HepG2 (cell line): ENCODE data around the gene POU2AF3. TPM values are rescaled to one million over a fixed set of nuclear protein-coding genes. Genes with fewer than 3 reads are reported as not detected.
A peak's percentile ranks its signal among the peaks of the same experiment; 100 is the strongest.

Experiments
- ETV5 ChIP-seq: IDR thresholded peaks from 2 replicates; pipeline ENCODE4 v1.6.1; 2018; ENCODE audit warnings: missing biosample characterization, missing genetic modification reagents, inconsistent platforms, borderline replicate concordance
- FOXJ3 ChIP-seq: sonication (generic); formaldehyde crosslinking; IDR thresholded peaks from 2 replicates; pipeline ENCODE4 v1.4.0; 2020; ENCODE audit warnings: missing genetic modification reagents, mild to moderate bottlenecking, borderline replicate concordance
- PLRG1 ChIP-seq: fragments of 450-650 bp; conservative IDR thresholded peaks from 2 replicates; pipeline ENCODE4 v1.6.1; 2016
- RAD21 ChIP-seq: fragments of 450-650 bp; formaldehyde crosslinking; IDR thresholded peaks from 2 replicates; pipeline ENCODE4 v1.5.0; 2020; ENCODE audit warnings: mild to moderate bottlenecking
- RFX5 ChIP-seq: IDR thresholded peaks from 2 replicates; pipeline ENCODE4 v1.6.1; 2011; ENCODE audit warnings: low read depth, low read length, improper control_type of control experiment
- SMARCE1 ChIP-seq: fragments of 450-650 bp; IDR thresholded peaks from 2 replicates; pipeline ENCODE4 v1.6.1; 2017; ENCODE audit warnings: borderline replicate concordance
- ZNF333 ChIP-seq: sonication (generic); formaldehyde crosslinking; IDR thresholded peaks from 2 replicates; pipeline ENCODE4 v1.4.0; 2020; ENCODE audit warnings: mild to moderate bottlenecking, missing genetic modification reagents, borderline replicate concordance
- polyA plus RNA-seq, 8 experiments: library from polyadenylated mRNA; depleted of rRNA in 3 of 8; stranded (reverse) in 7 of 8; unstranded in 1 of 8; fragments of >200 nt; fragmentation: Illumina TruSeq in 4 of 8; extraction: Trizol in 4 of 8; gene quantifications; 2 replicates each; pipeline versions ENCODE4 v1.2.1 to v1.2.3, GENCODE V29; 2011 to 2016; ENCODE audit warnings: low read depth in 4 of 8, missing spikeins in 1 of 8, mixed read lengths in 1 of 8; ENCODE audit not compliant: insufficient read depth in 1 of 8
- total RNA-seq, 5 experiments: library from RNA; depleted of rRNA; stranded (reverse); fragments of >200 nt; fragmentation: Illumina TruSeq; extraction: Trizol; gene quantifications; 2 replicates each; pipeline ENCODE4 v1.2.3, GENCODE V29; 2016; ENCODE audit warnings: low read depth in 1 of 5
- TF ChIP-seq, protein P1 (sequence below): sonication (generic); formaldehyde crosslinking; IDR thresholded peaks from 2 replicates; pipeline ENCODE4 v1.9.0; 2021; ENCODE audit warnings: mild to moderate bottlenecking, missing genetic modification reagents
- TF ChIP-seq, protein P2 (sequence below): sonication (generic); formaldehyde crosslinking; IDR thresholded peaks from 2 replicates; pipeline ENCODE4 v1.9.0; 2021; ENCODE audit warnings: missing genetic modification reagents, mild to moderate bottlenecking, borderline replicate concordance
- TF ChIP-seq, protein P3 (sequence below): sonication (generic); formaldehyde crosslinking; IDR thresholded peaks from 2 replicates; pipeline ENCODE4 v1.5.1; 2020; ENCODE audit warnings: mild to moderate bottlenecking, moderate library complexity, missing genetic modification reagents
- TF ChIP-seq, protein P4 (sequence below): sonication (generic); formaldehyde crosslinking; IDR thresholded peaks from 2 replicates; pipeline ENCODE4 v1.4.0; 2020; ENCODE audit warnings: missing genetic modification reagents
- TF ChIP-seq, protein P5 (sequence below): sonication (generic); formaldehyde crosslinking; conservative IDR thresholded peaks from 2 replicates; pipeline ENCODE4 v1.4.0; 2020; ENCODE audit warnings: mild to moderate bottlenecking, missing genetic modification reagents, moderate library complexity

POU2AF3 gene
- total and polyA plus RNA-seq, 2 of the 13 experiments (the other 11 are each of a cell fraction or from before 2014, with no cell fraction given): 7.8 to 71.2 TPM

DNA sequence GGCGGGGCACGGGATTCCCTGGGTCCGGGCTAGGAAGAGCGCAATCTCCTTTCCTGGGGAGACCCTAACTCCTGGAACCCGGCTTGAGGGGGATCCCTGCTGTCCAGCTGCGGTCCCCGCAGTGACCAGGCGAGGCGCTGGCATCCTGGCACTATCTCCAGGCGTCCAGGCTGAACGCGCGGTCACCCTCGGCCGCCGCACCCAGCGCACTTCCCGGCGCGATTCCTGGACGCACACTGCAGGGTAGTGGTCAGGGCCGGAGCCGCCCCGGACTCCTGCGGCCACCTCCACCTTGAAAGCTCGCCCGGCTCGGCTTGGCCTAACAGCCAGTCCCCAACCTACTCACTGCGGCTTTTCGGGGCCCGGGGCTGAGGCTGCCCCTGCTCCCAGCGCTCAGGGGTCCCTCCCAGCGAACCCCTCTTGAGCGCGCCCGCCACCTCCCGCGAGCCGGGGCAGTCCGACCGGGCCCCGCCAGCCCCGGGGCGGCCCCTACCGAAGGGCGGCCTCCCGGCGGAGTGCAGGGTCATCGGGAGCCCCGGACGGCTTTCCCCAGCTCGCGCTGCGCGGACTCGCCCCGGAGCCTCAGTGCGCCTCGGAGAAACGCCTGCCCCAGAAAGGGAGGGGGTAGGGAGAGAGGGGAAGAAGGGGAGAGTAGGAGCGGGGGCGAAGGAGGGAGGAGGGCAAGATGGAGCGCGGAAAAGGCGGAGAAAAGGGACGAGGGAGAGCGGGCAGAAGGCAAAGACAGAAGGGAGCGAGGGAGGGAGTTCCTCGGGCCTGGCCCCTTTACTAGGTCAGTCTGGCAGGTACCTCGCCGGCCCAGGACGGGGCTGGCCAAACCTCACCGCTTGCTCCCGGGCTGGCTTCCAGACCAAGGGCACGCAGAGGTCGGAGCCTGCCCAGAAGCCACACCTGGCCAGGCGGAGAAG, 1.0 kb downstream of the POU2AF3 start (continued):
- TF ChIP-seq, protein P1, sequence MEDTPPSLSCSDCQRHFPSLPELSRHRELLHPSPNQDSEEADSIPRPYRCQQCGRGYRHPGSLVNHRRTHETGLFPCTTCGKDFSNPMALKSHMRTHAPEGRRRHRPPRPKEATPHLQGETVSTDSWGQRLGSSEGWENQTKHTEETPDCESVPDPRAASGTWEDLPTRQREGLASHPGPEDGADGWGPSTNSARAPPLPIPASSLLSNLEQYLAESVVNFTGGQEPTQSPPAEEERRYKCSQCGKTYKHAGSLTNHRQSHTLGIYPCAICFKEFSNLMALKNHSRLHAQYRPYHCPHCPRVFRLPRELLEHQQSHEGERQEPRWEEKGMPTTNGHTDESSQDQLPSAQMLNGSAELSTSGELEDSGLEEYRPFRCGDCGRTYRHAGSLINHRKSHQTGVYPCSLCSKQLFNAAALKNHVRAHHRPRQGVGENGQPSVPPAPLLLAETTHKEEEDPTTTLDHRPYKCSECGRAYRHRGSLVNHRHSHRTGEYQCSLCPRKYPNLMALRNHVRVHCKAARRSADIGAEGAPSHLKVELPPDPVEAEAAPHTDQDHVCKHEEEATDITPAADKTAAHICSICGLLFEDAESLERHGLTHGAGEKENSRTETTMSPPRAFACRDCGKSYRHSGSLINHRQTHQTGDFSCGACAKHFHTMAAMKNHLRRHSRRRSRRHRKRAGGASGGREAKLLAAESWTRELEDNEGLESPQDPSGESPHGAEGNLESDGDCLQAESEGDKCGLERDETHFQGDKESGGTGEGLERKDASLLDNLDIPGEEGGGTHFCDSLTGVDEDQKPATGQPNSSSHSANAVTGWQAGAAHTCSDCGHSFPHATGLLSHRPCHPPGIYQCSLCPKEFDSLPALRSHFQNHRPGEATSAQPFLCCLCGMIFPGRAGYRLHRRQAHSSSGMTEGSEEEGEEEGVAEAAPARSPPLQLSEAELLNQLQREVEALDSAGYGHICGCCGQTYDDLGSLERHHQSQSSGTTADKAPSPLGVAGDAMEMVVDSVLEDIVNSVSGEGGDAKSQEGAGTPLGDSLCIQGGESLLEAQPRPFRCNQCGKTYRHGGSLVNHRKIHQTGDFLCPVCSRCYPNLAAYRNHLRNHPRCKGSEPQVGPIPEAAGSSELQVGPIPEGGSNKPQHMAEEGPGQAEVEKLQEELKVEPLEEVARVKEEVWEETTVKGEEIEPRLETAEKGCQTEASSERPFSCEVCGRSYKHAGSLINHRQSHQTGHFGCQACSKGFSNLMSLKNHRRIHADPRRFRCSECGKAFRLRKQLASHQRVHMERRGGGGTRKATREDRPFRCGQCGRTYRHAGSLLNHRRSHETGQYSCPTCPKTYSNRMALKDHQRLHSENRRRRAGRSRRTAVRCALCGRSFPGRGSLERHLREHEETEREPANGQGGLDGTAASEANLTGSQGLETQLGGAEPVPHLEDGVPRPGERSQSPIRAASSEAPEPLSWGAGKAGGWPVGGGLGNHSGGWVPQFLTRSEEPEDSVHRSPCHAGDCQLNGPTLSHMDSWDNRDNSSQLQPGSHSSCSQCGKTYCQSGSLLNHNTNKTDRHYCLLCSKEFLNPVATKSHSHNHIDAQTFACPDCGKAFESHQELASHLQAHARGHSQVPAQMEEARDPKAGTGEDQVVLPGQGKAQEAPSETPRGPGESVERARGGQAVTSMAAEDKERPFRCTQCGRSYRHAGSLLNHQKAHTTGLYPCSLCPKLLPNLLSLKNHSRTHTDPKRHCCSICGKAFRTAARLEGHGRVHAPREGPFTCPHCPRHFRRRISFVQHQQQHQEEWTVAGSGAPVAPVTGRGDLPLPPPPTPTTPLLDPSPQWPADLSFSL: no peak
- TF ChIP-seq ETV5 (CRISPR knock-in tag) (0 out of 2 replicates have a peak, but pooled peaks have one; percentile 36), RAD21 (CRISPR knock-in tag) (peak; percentile 92), ZNF333 (CRISPR knock-in tag) (no peak), PLRG1 (no peak), RFX5 (no peak), SMARCE1 (no peak), FOXJ3 (CRISPR knock-in tag) (no peak)
- TF ChIP-seq, protein P2, sequence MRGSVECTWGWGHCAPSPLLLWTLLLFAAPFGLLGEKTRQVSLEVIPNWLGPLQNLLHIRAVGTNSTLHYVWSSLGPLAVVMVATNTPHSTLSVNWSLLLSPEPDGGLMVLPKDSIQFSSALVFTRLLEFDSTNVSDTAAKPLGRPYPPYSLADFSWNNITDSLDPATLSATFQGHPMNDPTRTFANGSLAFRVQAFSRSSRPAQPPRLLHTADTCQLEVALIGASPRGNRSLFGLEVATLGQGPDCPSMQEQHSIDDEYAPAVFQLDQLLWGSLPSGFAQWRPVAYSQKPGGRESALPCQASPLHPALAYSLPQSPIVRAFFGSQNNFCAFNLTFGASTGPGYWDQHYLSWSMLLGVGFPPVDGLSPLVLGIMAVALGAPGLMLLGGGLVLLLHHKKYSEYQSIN: no peak
- TF ChIP-seq, protein P3, sequence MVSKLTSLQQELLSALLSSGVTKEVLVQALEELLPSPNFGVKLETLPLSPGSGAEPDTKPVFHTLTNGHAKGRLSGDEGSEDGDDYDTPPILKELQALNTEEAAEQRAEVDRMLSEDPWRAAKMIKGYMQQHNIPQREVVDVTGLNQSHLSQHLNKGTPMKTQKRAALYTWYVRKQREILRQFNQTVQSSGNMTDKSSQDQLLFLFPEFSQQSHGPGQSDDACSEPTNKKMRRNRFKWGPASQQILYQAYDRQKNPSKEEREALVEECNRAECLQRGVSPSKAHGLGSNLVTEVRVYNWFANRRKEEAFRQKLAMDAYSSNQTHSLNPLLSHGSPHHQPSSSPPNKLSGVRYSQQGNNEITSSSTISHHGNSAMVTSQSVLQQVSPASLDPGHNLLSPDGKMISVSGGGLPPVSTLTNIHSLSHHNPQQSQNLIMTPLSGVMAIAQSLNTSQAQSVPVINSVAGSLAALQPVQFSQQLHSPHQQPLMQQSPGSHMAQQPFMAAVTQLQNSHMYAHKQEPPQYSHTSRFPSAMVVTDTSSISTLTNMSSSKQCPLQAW (CRISPR knock-in tag): no peak
- TF ChIP-seq, protein P4, sequence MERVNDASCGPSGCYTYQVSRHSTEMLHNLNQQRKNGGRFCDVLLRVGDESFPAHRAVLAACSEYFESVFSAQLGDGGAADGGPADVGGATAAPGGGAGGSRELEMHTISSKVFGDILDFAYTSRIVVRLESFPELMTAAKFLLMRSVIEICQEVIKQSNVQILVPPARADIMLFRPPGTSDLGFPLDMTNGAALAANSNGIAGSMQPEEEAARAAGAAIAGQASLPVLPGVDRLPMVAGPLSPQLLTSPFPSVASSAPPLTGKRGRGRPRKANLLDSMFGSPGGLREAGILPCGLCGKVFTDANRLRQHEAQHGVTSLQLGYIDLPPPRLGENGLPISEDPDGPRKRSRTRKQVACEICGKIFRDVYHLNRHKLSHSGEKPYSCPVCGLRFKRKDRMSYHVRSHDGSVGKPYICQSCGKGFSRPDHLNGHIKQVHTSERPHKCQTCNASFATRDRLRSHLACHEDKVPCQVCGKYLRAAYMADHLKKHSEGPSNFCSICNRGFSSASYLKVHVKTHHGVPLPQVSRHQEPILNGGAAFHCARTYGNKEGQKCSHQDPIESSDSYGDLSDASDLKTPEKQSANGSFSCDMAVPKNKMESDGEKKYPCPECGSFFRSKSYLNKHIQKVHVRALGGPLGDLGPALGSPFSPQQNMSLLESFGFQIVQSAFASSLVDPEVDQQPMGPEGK (CRISPR knock-in tag): no peak; the same call in 1 of the 2 replicates
- TF ChIP-seq, protein P5, sequence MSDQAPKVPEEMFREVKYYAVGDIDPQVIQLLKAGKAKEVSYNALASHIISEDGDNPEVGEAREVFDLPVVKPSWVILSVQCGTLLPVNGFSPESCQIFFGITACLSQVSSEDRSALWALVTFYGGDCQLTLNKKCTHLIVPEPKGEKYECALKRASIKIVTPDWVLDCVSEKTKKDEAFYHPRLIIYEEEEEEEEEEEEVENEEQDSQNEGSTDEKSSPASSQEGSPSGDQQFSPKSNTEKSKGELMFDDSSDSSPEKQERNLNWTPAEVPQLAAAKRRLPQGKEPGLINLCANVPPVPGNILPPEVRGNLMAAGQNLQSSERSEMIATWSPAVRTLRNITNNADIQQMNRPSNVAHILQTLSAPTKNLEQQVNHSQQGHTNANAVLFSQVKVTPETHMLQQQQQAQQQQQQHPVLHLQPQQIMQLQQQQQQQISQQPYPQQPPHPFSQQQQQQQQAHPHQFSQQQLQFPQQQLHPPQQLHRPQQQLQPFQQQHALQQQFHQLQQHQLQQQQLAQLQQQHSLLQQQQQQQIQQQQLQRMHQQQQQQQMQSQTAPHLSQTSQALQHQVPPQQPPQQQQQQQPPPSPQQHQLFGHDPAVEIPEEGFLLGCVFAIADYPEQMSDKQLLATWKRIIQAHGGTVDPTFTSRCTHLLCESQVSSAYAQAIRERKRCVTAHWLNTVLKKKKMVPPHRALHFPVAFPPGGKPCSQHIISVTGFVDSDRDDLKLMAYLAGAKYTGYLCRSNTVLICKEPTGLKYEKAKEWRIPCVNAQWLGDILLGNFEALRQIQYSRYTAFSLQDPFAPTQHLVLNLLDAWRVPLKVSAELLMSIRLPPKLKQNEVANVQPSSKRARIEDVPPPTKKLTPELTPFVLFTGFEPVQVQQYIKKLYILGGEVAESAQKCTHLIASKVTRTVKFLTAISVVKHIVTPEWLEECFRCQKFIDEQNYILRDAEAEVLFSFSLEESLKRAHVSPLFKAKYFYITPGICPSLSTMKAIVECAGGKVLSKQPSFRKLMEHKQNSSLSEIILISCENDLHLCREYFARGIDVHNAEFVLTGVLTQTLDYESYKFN (CRISPR knock-in tag): no peak
